GM12874 (cell line): Measurements from ENCODE around the gene VASN.

Experiments
- CTCF ChIP-seq: IDR thresholded peaks from 2 replicates; pipeline ENCODE4 v1.5.1; 2011; ENCODE audit warnings: low read depth, mild to moderate bottlenecking, control low read depth, low read length, moderate library complexity; ENCODE audit not compliant: insufficient read depth

Gene VASN

GRCh38 chr16:4339909-4340308, 31.7 kb upstream of the VASN start:
- no peak for TF ChIP-seq CTCF

- no peak for TF ChIP-seq CTCF
Observed at GRCh38 chr16:4340443-4340842, 31.2 kb upstream of the VASN start.

- TF ChIP-seq CTCF, result no peak
Observed at GRCh38 chr16:4341250-4341649, 30.4 kb upstream of the VASN start.

- no peak for TF ChIP-seq CTCF
Observed at GRCh38 chr16:4342866-4343744, 28.5 kb upstream of the VASN start.

- no peak for TF ChIP-seq CTCF
Observed at GRCh38 chr16:4344983-4345835, 26.4 kb upstream of the VASN start.

- TF ChIP-seq CTCF, result no peak
Observed at GRCh38 chr16:4345836-4346781, 25.5 kb upstream of the VASN start.

- no peak for TF ChIP-seq CTCF
Observed at GRCh38 chr16:4347010-4347409, 24.6 kb upstream of the VASN start.
